Fibroblast of lung (primary cell): Measurements from ENCODE around the gene FRK.

Experiments
- CTCF ChIP-seq, 2 donors: IDR thresholded peaks in 1 of 2; conservative IDR thresholded peaks in 1 of 2; 1 replicate in 1 of 2; 2 replicates in 1 of 2; pipeline ENCODE4 v1.5.1; 2011 to 2012; ENCODE audit warnings: low read length in 2 of 2, control low read depth in 1 of 2, inconsistent platforms in 1 of 2, low read depth in 1 of 2, mild to moderate bottlenecking in 1 of 2
- EZH2 ChIP-seq: IDR thresholded peaks from 2 replicates; pipeline ENCODE4 v1.5.1; 2012; ENCODE audit warnings: low read length, control low read depth, mild to moderate bottlenecking; ENCODE audit errors: missing control alignments

- TF ChIP-seq CTCF (conservative IDR thresholded peaks at IDR 0.05 in 1 of 2, IDR thresholded peaks at IDR 0.05 in 1 of 2; ENCODE audit: low read depth in 1 of 2, low read length in 2 of 2) (no peak), EZH2 (no peak)
Observed at GRCh38 chr6:116012951-116013350, 47.7 kb downstream of the FRK start.
